Retinal pigment epithelial cell (primary cell): ENCODE measurements around the gene USP38.

ENCODE experiments used
- DNase-seq: peaks from one replicate; pipeline ENCODE4 v3.0.0-alpha.2; 2010; ENCODE audit warnings: low read depth
- H3K4me3 ChIP-seq: 2 replicates; pipeline ENCODE4 v1.5.1; 2011; ENCODE audit warnings: mild to moderate bottlenecking, low read length, control low read depth, moderate library complexity
- CTCF ChIP-seq: conservative IDR thresholded peaks from 2 replicates; pipeline ENCODE4 v1.5.1; 2011; ENCODE audit warnings: low read depth, low read length, control low read depth, inconsistent platforms

USP38 gene

GRCh38 chr4:143207555-143207954 lies 22.8 kb downstream of the USP38 start:
- H3K4me3 ChIP-seq: no peak overlapping the region
- TF ChIP-seq CTCF: peak; percentile 21
- no peak for DNase-seq

GRCh38 chr4:143212566-143212965 lies 27.8 kb downstream of the USP38 start:
- no peak for TF ChIP-seq CTCF
- no peak for DNase-seq
- no peak overlapping the region for H3K4me3 ChIP-seq

- TF ChIP-seq CTCF: no peak
- no peak overlapping the region for H3K4me3 ChIP-seq
- no peak for DNase-seq
These were observed 31.2 kb downstream of the USP38 start for GRCh38 chr4:143215873-143216272.

- TF ChIP-seq CTCF: no peak
- H3K4me3 ChIP-seq: no peak overlapping the region
- no peak for DNase-seq
These were observed 39.5 kb downstream of the USP38 start for GRCh38 chr4:143224255-143224654.

- DNase-seq: peak; percentile 89
- TF ChIP-seq CTCF: no peak
- H3K4me3 ChIP-seq: no peak overlapping the region
These were observed 40.5 kb downstream of the USP38 start for GRCh38 chr4:143225167-143225566.

- no peak overlapping the region for H3K4me3 ChIP-seq
- no peak for DNase-seq
- TF ChIP-seq CTCF: no peak
These were observed 46.0 kb downstream of the USP38 start for GRCh38 chr4:143230683-143231082.

- DNase-seq: no peak
- H3K4me3 ChIP-seq: no peak overlapping the region
- TF ChIP-seq CTCF: no peak
These were observed 47.6 kb downstream of the USP38 start for GRCh38 chr4:143232277-143232676.
